NCI-H526 treated with DMSO at 0.1 percent for 48 hours (cell line): ENCODE results near the gene ST3GAL6.

Experiments used
- DNase-seq: peaks from one replicate; lab custom pipeline; 2025; lab: John Stamatoyannopoulos, UW

The ST3GAL6 gene

GRCh38 chr3:98777286-98777685 lies 14.1 kb downstream of the ST3GAL6 start:
- DNase-seq, result no peak

GRCh38 chr3:98777801-98778220 lies 14.7 kb downstream of the ST3GAL6 start:
- DNase-seq, result no peak

GRCh38 chr3:98778383-98778782 lies 15.2 kb downstream of the ST3GAL6 start:
- no peak for DNase-seq

- no peak for DNase-seq
These were observed 15.8 kb downstream of the ST3GAL6 start for GRCh38 chr3:98778852-98779413.

GRCh38 chr3:98779541-98780335 lies 16.6 kb downstream of the ST3GAL6 start:
- no peak for DNase-seq

- DNase-seq, result no peak
These were observed 17.2 kb downstream of the ST3GAL6 start for GRCh38 chr3:98780343-98780742.

GRCh38 chr3:98782824-98783500 lies 19.8 kb downstream of the ST3GAL6 start:
- no peak for DNase-seq

- DNase-seq, result no peak
These were observed 20.9 kb downstream of the ST3GAL6 start for GRCh38 chr3:98784042-98784441.

GRCh38 chr3:98784666-98785600 lies 21.8 kb downstream of the ST3GAL6 start:
- no peak for DNase-seq

- DNase-seq, result no peak
These were observed 23.3 kb downstream of the ST3GAL6 start for GRCh38 chr3:98786364-98787006.

GRCh38 chr3:98787181-98787580 lies 24.0 kb downstream of the ST3GAL6 start:
- no peak for DNase-seq

GRCh38 chr3:98788651-98789050 lies 25.5 kb downstream of the ST3GAL6 start:
- DNase-seq, result no peak

GRCh38 chr3:98791341-98792325 lies 28.5 kb downstream of the ST3GAL6 start:
- no peak for DNase-seq

- no peak for DNase-seq
These were observed 30.8 kb downstream of the ST3GAL6 start for GRCh38 chr3:98793971-98794370.

GRCh38 chr3:98796334-98796733 lies 33.2 kb downstream of the ST3GAL6 start:
- DNase-seq, result peak; percentile 27

GRCh38 chr3:98797905-98798304 lies 34.8 kb downstream of the ST3GAL6 start:
- peak; percentile 83 for DNase-seq

GRCh38 chr3:98798820-98799219 lies 35.7 kb downstream of the ST3GAL6 start:
- DNase-seq, result no peak

GRCh38 chr3:98799479-98799878 lies 36.3 kb downstream of the ST3GAL6 start:
- no peak for DNase-seq

- peak; percentile 8 for DNase-seq
These were observed 37.3 kb downstream of the ST3GAL6 start for GRCh38 chr3:98800401-98800800.

- DNase-seq, result no peak
These were observed 38.1 kb downstream of the ST3GAL6 start for GRCh38 chr3:98801043-98801747.
